NB4 (cell line): Measurements from ENCODE around the gene MARK3.

Experiments used
- POLR2A ChIP-seq: IDR thresholded peaks from 2 replicates; pipeline ENCODE4 v1.6.1; 2011; ENCODE audit warnings: mild to moderate bottlenecking; ENCODE audit not compliant: insufficient read length; ENCODE audit errors: extremely low read depth
- TF ChIP-seq, protein P1 (sequence below): IDR thresholded peaks from one replicate; pipeline ENCODE4 v1.5.1; 2012; ENCODE audit warnings: low read depth, low read length
- TF ChIP-seq, protein P2 (sequence below): IDR thresholded peaks from 2 replicates; pipeline ENCODE4 v1.6.1; 2011; ENCODE audit warnings: low read depth, low read length

DNA sequence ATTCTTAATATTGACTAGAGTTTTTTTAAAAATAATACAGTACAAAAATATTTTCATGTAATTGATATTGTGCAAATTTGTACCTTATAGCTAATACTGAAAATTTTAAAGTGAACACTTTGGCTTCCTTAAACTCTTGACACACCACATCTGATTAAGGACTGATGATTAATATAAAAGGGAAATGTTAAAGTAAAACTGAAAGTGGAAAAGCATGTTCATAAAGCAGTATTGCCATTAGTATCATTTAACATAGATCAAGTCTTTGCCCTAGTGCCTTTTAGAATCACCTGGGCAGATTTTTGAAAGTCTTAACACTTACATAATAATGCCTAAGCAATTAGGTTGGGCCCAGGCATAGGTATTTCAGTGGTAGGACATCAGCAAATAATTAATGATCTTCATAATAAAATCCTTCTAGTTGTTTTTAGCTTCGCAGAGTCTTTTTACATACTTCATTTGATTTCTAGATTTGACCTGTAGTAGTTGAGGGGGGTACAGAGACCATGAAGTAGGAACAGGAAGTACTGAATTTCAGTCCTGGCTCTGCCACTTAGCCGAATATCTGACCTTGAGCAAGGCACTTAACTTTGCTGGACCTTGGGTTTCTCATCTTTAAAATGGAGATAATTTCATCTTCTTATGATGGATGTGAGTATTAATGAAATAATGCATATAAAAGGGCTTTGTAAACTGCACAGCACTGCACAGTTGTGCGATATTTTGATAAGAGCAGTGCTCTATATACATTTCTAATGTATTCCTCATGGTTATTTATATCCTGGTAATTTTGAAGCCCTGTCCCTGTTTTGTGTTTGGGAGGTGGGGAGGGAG, 43.7 kb downstream of the MARK3 start:
- TF ChIP-seq, protein P1, sequence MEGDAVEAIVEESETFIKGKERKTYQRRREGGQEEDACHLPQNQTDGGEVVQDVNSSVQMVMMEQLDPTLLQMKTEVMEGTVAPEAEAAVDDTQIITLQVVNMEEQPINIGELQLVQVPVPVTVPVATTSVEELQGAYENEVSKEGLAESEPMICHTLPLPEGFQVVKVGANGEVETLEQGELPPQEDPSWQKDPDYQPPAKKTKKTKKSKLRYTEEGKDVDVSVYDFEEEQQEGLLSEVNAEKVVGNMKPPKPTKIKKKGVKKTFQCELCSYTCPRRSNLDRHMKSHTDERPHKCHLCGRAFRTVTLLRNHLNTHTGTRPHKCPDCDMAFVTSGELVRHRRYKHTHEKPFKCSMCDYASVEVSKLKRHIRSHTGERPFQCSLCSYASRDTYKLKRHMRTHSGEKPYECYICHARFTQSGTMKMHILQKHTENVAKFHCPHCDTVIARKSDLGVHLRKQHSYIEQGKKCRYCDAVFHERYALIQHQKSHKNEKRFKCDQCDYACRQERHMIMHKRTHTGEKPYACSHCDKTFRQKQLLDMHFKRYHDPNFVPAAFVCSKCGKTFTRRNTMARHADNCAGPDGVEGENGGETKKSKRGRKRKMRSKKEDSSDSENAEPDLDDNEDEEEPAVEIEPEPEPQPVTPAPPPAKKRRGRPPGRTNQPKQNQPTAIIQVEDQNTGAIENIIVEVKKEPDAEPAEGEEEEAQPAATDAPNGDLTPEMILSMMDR: no peak
- TF ChIP-seq POLR2A: no peak
- TF ChIP-seq, protein P2, sequence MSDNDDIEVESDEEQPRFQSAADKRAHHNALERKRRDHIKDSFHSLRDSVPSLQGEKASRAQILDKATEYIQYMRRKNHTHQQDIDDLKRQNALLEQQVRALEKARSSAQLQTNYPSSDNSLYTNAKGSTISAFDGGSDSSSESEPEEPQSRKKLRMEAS: no peak
